GM23248 (cell line): ENCODE results near the gene SLC6A20.

Experiments
- EZH2 ChIP-seq: fragments of 200-600 bp; sonication (generic); IDR thresholded peaks from 2 replicates; pipeline ENCODE4 v1.6.1; 2018; ENCODE audit warnings: antibody characterized with exemption, mild to moderate bottlenecking; ENCODE audit not compliant: insufficient read depth, poor library complexity, severe bottlenecking
- EZH2phosphoT487 ChIP-seq: fragments of 200-600 bp; sonication (generic); IDR thresholded peaks from 2 replicates; pipeline ENCODE4 v1.6.1; 2018; ENCODE audit warnings: antibody characterized with exemption, moderate library complexity, mild to moderate bottlenecking, low read depth; ENCODE audit not compliant: insufficient read depth

DNA sequence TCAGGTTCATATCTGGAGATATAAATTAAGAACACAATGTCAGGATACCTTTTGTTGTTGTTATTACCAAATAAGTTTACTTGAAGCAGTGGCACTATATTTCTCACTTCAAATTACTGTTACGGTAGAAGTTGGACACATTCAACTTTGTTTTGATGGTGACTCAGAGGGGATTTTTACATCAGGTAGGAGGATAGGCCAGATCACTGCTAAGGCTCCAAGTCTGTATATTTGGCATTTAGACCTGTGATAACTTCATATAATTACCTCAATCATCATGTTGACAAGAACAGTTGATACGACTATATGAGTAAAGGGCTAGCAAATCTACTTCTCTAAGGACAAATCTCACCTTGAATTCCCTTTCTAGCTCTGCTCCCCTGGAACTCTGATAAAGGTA lies 30.0 kb upstream of the SLC6A20 start:
- no peak for TF ChIP-seq EZH2phosphoT487
- no peak for TF ChIP-seq EZH2
